ENCODE data around the gene PI4KA. TPM values are rescaled to one million over a fixed set of nuclear protein-coding genes. Genes with fewer than 3 reads are reported as not detected.
A peak's percentile ranks its signal among the peaks of the same experiment; 100 is the strongest.

The PI4KA gene
- total and polyA plus RNA-seq, 2 of the 13 experiments (the other 11 are each of a cell fraction or from before 2014, with no cell fraction given): 27.4 to 56.4 TPM

GRCh38 chr22:20787746-20788626, 70.6 kb downstream of the PI4KA start (continued):
- TF ChIP-seq, protein P1, sequence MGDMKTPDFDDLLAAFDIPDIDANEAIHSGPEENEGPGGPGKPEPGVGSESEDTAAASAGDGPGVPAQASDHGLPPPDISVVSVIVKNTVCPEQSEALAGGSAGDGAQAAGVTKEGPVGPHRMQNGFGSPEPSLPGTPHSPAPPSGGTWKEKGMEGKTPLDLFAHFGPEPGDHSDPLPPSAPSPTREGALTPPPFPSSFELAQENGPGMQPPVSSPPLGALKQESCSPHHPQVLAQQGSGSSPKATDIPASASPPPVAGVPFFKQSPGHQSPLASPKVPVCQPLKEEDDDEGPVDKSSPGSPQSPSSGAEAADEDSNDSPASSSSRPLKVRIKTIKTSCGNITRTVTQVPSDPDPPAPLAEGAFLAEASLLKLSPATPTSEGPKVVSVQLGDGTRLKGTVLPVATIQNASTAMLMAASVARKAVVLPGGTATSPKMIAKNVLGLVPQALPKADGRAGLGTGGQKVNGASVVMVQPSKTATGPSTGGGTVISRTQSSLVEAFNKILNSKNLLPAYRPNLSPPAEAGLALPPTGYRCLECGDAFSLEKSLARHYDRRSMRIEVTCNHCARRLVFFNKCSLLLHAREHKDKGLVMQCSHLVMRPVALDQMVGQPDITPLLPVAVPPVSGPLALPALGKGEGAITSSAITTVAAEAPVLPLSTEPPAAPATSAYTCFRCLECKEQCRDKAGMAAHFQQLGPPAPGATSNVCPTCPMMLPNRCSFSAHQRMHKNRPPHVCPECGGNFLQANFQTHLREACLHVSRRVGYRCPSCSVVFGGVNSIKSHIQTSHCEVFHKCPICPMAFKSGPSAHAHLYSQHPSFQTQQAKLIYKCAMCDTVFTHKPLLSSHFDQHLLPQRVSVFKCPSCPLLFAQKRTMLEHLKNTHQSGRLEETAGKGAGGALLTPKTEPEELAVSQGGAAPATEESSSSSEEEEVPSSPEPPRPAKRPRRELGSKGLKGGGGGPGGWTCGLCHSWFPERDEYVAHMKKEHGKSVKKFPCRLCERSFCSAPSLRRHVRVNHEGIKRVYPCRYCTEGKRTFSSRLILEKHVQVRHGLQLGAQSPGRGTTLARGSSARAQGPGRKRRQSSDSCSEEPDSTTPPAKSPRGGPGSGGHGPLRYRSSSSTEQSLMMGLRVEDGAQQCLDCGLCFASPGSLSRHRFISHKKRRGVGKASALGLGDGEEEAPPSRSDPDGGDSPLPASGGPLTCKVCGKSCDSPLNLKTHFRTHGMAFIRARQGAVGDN (CRISPR knock-in tag; IDR thresholded peaks at IDR 0.05): peak; percentile 44

- DNase-seq (ENCODE audit: low spot score) (no peak), FAIRE-seq (no peak), ATAC-seq (no peak)
- peaks cover 31 to 69% of the 10 kb centered on the region in 2 experiments for H3K36me3 ChIP-seq (replicated peaks in 1 of 2; ENCODE audit: control insufficient read depth in 1 of 2, insufficient read depth in 2 of 2, low read length in 2 of 2)
- H2AFZ ChIP-seq (ENCODE audit: low read length): no peak overlapping the region
- intact Hi-C loops (cut with micrococcal nuclease; ENCODE audit: unreplicated experiment) (no loop called here), in situ Hi-C loops (cut with HindIII; ENCODE audit: extremely low pct_ligation_motif_present, low pct_unique_long_range_greater_than_20kb) (no loop called here)
- ChIA-PET POLR2A (interaction anchor here (1.1 to 11.1 kb wide), 2 partner anchors 11 to 195 kb away, joined by 3 to 172 read pairs; partner anchors contain the start of genes LZTR1 and SERPIND1), CTCF (ENCODE audit: low intra/inter-chr PET ratio, low total read pairs) (no interaction called here)
- H3K9me3 ChIP-seq (ENCODE audit: low read length): no peaks in the 10 kb centered on the region
- 100% methylated on average over 4 of the region's 4 CpGs for WGBS (ENCODE audit: low lambda C conversion rate)
- H3K79me2 ChIP-seq (ENCODE audit: insufficient read depth, low read length): peaks cover 14% of the 10 kb centered on the region
- peaks cover 20% of the 10 kb centered on the region for H4K20me1 ChIP-seq (ENCODE audit: insufficient read depth, low read length)
- no peak overlapping the region for H3K9ac ChIP-seq (ENCODE audit: insufficient read depth, low read depth, low read length)
- no peaks in the 10 kb centered on the region for H3K27me3 ChIP-seq (ENCODE audit: control insufficient read depth in 1 of 2, insufficient read depth in 2 of 2, low read length in 2 of 2)
- no peak overlapping the region for H3K4me3 ChIP-seq (replicated peaks in 1 of 3; ENCODE audit: insufficient read depth in 1 of 3, low read depth in 2 of 3, low read length in 3 of 3)
- no peak overlapping the region for H3K4me2 ChIP-seq (ENCODE audit: low read depth, low read length)
- peak overlapping the region; percentile 57 for H3K27ac ChIP-seq (ENCODE audit: extremely low read length, insufficient read depth, low read length)
- BruUV-seq (replicated peaks): TSS peak; percentile 61
- TF ChIP-seq ZNF143 (CRISPR knock-in tag; IDR thresholded peaks at IDR 0.05): no peak
- TF ChIP-seq GATA4 (IDR thresholded peaks at IDR 0.05; ENCODE audit: borderline replicate concordance, low read depth): no peak
- peak; percentile 51 for TF ChIP-seq RBM22 (optimal IDR thresholded peaks at IDR 0.05; ENCODE audit: low read length)
- TF ChIP-seq, protein P2, sequence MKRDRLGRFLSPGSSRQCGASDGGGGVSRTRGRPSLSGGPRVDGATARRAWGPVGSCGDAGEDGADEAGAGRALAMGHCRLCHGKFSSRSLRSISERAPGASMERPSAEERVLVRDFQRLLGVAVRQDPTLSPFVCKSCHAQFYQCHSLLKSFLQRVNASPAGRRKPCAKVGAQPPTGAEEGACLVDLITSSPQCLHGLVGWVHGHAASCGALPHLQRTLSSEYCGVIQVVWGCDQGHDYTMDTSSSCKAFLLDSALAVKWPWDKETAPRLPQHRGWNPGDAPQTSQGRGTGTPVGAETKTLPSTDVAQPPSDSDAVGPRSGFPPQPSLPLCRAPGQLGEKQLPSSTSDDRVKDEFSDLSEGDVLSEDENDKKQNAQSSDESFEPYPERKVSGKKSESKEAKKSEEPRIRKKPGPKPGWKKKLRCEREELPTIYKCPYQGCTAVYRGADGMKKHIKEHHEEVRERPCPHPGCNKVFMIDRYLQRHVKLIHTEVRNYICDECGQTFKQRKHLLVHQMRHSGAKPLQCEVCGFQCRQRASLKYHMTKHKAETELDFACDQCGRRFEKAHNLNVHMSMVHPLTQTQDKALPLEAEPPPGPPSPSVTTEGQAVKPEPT (CRISPR knock-in tag; IDR thresholded peaks at IDR 0.05; ENCODE audit: low read depth): no peak
- TF ChIP-seq, protein P3, sequence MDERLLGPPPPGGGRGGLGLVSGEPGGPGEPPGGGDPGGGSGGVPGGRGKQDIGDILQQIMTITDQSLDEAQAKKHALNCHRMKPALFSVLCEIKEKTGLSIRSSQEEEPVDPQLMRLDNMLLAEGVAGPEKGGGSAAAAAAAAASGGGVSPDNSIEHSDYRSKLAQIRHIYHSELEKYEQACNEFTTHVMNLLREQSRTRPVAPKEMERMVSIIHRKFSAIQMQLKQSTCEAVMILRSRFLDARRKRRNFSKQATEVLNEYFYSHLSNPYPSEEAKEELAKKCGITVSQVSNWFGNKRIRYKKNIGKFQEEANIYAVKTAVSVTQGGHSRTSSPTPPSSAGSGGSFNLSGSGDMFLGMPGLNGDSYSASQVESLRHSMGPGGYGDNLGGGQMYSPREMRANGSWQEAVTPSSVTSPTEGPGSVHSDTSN (CRISPR knock-in tag; IDR thresholded peaks at IDR 0.05): no peak
- no peak for TF ChIP-seq KLF6 (CRISPR knock-in tag; IDR thresholded peaks at IDR 0.05)
- no peak for TF ChIP-seq SRF (IDR thresholded peaks at IDR 0.05; ENCODE audit: low read depth, low read length)
- 0 out of 2 replicates have a peak, but pooled peaks have one; percentile 24 for TF ChIP-seq ZNF431 (CRISPR knock-in tag; IDR thresholded peaks at IDR 0.05; ENCODE audit: borderline replicate concordance, low read depth)
- TF ChIP-seq ATRX (CRISPR knock-in tag; IDR thresholded peaks at IDR 0.05; ENCODE audit: borderline replicate concordance): no peak
- peak; percentile 17; the same call in 1 of the 2 replicates for TF ChIP-seq POLR2G (IDR thresholded peaks at IDR 0.05; ENCODE audit: low read depth, low read length)
- TF ChIP-seq ZFP90 (CRISPR knock-in tag; IDR thresholded peaks at IDR 0.05; ENCODE audit: borderline replicate concordance): no peak
- TF ChIP-seq ZNF850 (CRISPR knock-in tag; conservative IDR thresholded peaks at IDR 0.05): no peak
- H3K4me1 ChIP-seq (ENCODE audit: insufficient read depth, low read length): peaks cover 68% of the 10 kb centered on the region
Observed at GRCh38 chr22:20787223-20787622, 71.4 kb downstream of the PI4KA start.

Data from HepG2 (cell line).